ENCODE measurements around the gene UVRAG.

DNA sequence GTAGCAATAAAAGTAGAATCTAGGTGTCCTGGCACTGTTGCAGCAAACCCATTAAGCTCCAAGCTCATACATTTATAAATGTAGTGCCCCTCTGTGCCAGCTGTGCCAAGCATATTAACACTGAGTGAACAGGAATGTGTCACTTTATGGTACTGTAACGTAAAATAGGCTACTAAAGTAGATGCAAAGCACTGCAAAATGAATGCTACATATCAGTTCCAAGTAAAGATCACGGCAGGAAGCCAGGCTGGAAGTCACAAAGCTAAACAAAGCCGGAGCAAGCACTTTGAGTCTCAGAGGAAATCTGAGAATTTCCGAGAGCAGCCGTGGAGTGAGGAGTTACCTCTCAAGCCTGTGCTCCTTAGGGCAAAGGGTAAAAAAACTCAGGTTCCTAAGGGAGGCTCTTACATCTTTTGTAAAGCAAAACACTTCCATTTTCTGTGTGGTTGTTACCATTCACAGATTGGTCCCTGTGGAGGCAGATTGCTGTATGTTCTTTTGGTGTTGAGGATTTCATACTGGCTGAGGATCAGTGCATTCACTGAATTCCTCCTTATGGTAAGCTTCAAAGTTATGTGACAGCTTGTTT, 305.6 kb downstream of the UVRAG start:
- no peak for TF ChIP-seq POLR2AphosphoS5 (IDR thresholded peaks at IDR 0.05)
- TF ChIP-seq, protein P1, sequence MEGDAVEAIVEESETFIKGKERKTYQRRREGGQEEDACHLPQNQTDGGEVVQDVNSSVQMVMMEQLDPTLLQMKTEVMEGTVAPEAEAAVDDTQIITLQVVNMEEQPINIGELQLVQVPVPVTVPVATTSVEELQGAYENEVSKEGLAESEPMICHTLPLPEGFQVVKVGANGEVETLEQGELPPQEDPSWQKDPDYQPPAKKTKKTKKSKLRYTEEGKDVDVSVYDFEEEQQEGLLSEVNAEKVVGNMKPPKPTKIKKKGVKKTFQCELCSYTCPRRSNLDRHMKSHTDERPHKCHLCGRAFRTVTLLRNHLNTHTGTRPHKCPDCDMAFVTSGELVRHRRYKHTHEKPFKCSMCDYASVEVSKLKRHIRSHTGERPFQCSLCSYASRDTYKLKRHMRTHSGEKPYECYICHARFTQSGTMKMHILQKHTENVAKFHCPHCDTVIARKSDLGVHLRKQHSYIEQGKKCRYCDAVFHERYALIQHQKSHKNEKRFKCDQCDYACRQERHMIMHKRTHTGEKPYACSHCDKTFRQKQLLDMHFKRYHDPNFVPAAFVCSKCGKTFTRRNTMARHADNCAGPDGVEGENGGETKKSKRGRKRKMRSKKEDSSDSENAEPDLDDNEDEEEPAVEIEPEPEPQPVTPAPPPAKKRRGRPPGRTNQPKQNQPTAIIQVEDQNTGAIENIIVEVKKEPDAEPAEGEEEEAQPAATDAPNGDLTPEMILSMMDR (IDR thresholded peaks at IDR 0.05 in 8 of 11, conservative IDR thresholded peaks at IDR 0.05 in 3 of 11): no peak
- TF ChIP-seq POLR2A (IDR thresholded peaks at IDR 0.05): no peak

All from spleen (tissue), 7 donors.